OCI-LY1 (cell line): ENCODE results near the gene B3GAT1.

Source experiments
- H2AFZ ChIP-seq: fragments of 200-600 bp; sonication (generic), shearing (Covaris generic); 2 replicates; pipeline ENCODE4 v1.6.0; 2014; ENCODE audit warnings: antibody characterized with exemption, mild to moderate bottlenecking, low read length
- H3F3A ChIP-seq: fragments of 200-600 bp; sonication (generic), shearing (Covaris generic); 2 replicates; pipeline ENCODE4 v1.6.0; 2014; ENCODE audit warnings: mild to moderate bottlenecking, antibody characterized with exemption, low read length, moderate library complexity; ENCODE audit not compliant: insufficient read depth
- H3K27ac ChIP-seq: fragments of 200-600 bp; sonication (generic); 2 replicates; pipeline ENCODE4 v1.5.1; 2014; ENCODE audit warnings: low read length, mixed run types, mild to moderate bottlenecking, low read depth; ENCODE audit not compliant: poor library complexity, severe bottlenecking
- H3K27me3 ChIP-seq: fragments of 200-600 bp; sonication (generic); 2 replicates; pipeline ENCODE4 v1.6.0; 2014; ENCODE audit warnings: antibody characterized with exemption, mild to moderate bottlenecking, low read length, moderate library complexity; ENCODE audit not compliant: insufficient read depth
- H3K36me3 ChIP-seq: fragments of 200-600 bp; sonication (generic); 2 replicates; pipeline ENCODE4 v1.6.1; 2014; ENCODE audit warnings: mild to moderate bottlenecking, antibody characterized with exemption, low read length, moderate library complexity, mixed read lengths; ENCODE audit not compliant: insufficient read depth
- H3K4me1 ChIP-seq: fragments of 200-600 bp; sonication (generic); 2 replicates; pipeline ENCODE4 v1.5.1; 2014; ENCODE audit warnings: mild to moderate bottlenecking, low read length, moderate library complexity; ENCODE audit not compliant: insufficient read depth, severe bottlenecking
- H3K4me2 ChIP-seq: fragments of 200-600 bp; sonication (generic), shearing (Covaris generic); 2 replicates; pipeline ENCODE4 v1.6.1; 2014; ENCODE audit warnings: low read length
- H3K4me3 ChIP-seq: fragments of 200-600 bp; sonication (generic); 2 replicates; pipeline ENCODE4 v1.5.1; 2014; ENCODE audit warnings: low read length, low read depth, mild to moderate bottlenecking, mixed read lengths; ENCODE audit not compliant: poor library complexity, severe bottlenecking
- H3K79me2 ChIP-seq: fragments of 200-600 bp; shearing (Covaris generic); 2 replicates; pipeline ENCODE4 v1.6.1; 2016; ENCODE audit warnings: mixed run types, low read length, mixed read lengths; ENCODE audit not compliant: insufficient read depth
- H3K9ac ChIP-seq: fragments of 200-600 bp; sonication (generic), shearing (Covaris generic); 2 replicates; pipeline ENCODE4 v1.6.1; 2014; ENCODE audit warnings: mild to moderate bottlenecking, low read length, mixed read lengths
- H3K9me2 ChIP-seq: fragments of 200-600 bp; sonication (generic), shearing (Covaris generic); 2 replicates; pipeline ENCODE4 v1.6.1; 2014; ENCODE audit warnings: low read depth, mild to moderate bottlenecking, low read length, mixed read lengths
- H3K9me3 ChIP-seq: fragments of 200-600 bp; shearing (Covaris generic); 2 replicates; pipeline ENCODE4 v1.6.1; 2014; ENCODE audit warnings: low read length, mixed read lengths
- H4K20me1 ChIP-seq: fragments of 200-600 bp; sonication (generic), shearing (Covaris generic); 2 replicates; pipeline ENCODE4 v1.6.0; 2016; ENCODE audit warnings: mild to moderate bottlenecking, low read length; ENCODE audit not compliant: insufficient read depth
- EZH2 ChIP-seq: fragments of 200-600 bp; sonication (generic), shearing (Covaris generic); IDR thresholded peaks from 2 replicates; pipeline ENCODE4 v1.8.0; 2017; ENCODE audit warnings: borderline replicate concordance, mixed run types, mild to moderate bottlenecking, antibody characterized with exemption, low read length, moderate library complexity, mixed read lengths
- TF ChIP-seq, protein P1 (sequence below): fragments of 200-600 bp; sonication (generic), shearing (Covaris generic); IDR thresholded peaks from 2 replicates; pipeline ENCODE4 v1.5.1; 2017; ENCODE audit warnings: mild to moderate bottlenecking, antibody characterized with exemption, low read length, moderate library complexity, mixed read lengths

Gene B3GAT1

GRCh38 chr11:134412203-134413042, at the start of gene B3GAT1:
Gene B3GAT1 (minus strand): TSS chr11:134412242. CDS start chr11:134387659, 24,583 bp downstream.
- Histone ChIP-seq H3K27ac (no peak within 1 kb of the TSS), H3K9me3 (no peaks in the 10 kb centered on the region), H3K4me3 (no peak within 1 kb of the TSS), H3F3A (no peaks in the 10 kb centered on the region), H4K20me1 (no peaks in the 10 kb centered on the region), H3K9ac (no peak within 1 kb of the TSS), H3K79me2 (no peaks in the 10 kb centered on the region), H3K36me3 (no peaks in the 10 kb centered on the region), H3K27me3 (0 out of 2 replicates have a peak, but pooled peaks cover 3% of the 10 kb centered on the region), H3K9me2 (no peaks in the 10 kb centered on the region), H3K4me2 (no peak within 1 kb of the TSS), H3K4me1 (no peaks in the 10 kb centered on the region), H2AFZ (no peak within 1 kb of the TSS)
- TF ChIP-seq, protein P1, sequence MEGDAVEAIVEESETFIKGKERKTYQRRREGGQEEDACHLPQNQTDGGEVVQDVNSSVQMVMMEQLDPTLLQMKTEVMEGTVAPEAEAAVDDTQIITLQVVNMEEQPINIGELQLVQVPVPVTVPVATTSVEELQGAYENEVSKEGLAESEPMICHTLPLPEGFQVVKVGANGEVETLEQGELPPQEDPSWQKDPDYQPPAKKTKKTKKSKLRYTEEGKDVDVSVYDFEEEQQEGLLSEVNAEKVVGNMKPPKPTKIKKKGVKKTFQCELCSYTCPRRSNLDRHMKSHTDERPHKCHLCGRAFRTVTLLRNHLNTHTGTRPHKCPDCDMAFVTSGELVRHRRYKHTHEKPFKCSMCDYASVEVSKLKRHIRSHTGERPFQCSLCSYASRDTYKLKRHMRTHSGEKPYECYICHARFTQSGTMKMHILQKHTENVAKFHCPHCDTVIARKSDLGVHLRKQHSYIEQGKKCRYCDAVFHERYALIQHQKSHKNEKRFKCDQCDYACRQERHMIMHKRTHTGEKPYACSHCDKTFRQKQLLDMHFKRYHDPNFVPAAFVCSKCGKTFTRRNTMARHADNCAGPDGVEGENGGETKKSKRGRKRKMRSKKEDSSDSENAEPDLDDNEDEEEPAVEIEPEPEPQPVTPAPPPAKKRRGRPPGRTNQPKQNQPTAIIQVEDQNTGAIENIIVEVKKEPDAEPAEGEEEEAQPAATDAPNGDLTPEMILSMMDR, result no peak
- no peak for TF ChIP-seq EZH2

GRCh38 chr11:134461621-134462020, 49.6 kb upstream of the B3GAT1 start:
- no peaks in the 10 kb centered on the region for H3K4me1 ChIP-seq
- H3K9me2 ChIP-seq, result no peaks in the 10 kb centered on the region
- H2AFZ ChIP-seq, result no peak overlapping the region
- H3K9ac ChIP-seq, result no peak overlapping the region
- no peaks in the 10 kb centered on the region for H3F3A ChIP-seq
- H3K27me3 ChIP-seq, result no peaks in the 10 kb centered on the region
- no peaks in the 10 kb centered on the region for H4K20me1 ChIP-seq
- TF ChIP-seq EZH2, result no peak
- TF ChIP-seq, protein P1, result no peak
- no peak overlapping the region for H3K27ac ChIP-seq
- no peaks in the 10 kb centered on the region for H3K36me3 ChIP-seq
- H3K4me3 ChIP-seq, result no peak overlapping the region
- H3K9me3 ChIP-seq, result no peaks in the 10 kb centered on the region
- H3K79me2 ChIP-seq, result no peaks in the 10 kb centered on the region
- no peak overlapping the region for H3K4me2 ChIP-seq

DNA sequence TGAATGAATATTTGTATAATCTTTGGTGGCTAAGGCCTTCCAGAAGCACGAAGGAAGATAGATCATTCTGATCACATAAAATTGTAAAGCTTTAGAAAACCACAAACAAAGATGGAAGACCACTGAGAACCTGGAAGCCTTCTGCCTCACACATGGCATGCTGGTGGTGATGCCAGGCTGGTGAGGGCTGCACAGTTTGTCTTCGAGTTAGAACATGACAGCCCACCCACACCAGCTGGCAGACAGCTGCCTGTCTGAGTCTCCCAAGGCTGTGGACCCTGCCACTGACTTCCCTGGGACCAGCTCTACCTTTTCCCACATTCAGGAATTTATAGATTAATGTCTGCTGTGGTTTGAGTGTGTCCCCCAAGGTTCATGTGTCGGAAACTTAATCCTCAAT, 48.8 kb upstream of the B3GAT1 start:
- H3K9ac ChIP-seq, result no peak overlapping the region
- no peaks in the 10 kb centered on the region for H3K36me3 ChIP-seq
- no peak overlapping the region for H3K4me3 ChIP-seq
- H3K27me3 ChIP-seq, result no peaks in the 10 kb centered on the region
- H3K79me2 ChIP-seq, result no peaks in the 10 kb centered on the region
- no peak overlapping the region for H3K27ac ChIP-seq
- H3K9me2 ChIP-seq, result no peaks in the 10 kb centered on the region
- H3F3A ChIP-seq, result no peaks in the 10 kb centered on the region
- no peaks in the 10 kb centered on the region for H4K20me1 ChIP-seq
- no peak overlapping the region for H3K4me2 ChIP-seq
- H2AFZ ChIP-seq, result no peak overlapping the region
- TF ChIP-seq EZH2, result no peak
- TF ChIP-seq, protein P1, result no peak
- no peaks in the 10 kb centered on the region for H3K9me3 ChIP-seq
- no peaks in the 10 kb centered on the region for H3K4me1 ChIP-seq
